HL-60 (cell line): ENCODE data around the gene SLFN5.

Experiments
- DNase-seq, 2 experiments: peaks; one replicate each; pipeline ENCODE4 v3.0.0-alpha.2; 2010 to 2020; ENCODE audit warnings: low read depth in 1 of 2, low spot score in 1 of 2
- H3K27ac ChIP-seq: fragments of 250-450 bp; sonication (Bioruptor Pico); replicated peaks from 2 replicates; pipeline ENCODE4 v1.5.1; 2020; ENCODE audit warnings: mild to moderate bottlenecking, moderate library complexity
- H3K27me3 ChIP-seq: fragments of 250-450 bp; sonication (Bioruptor Pico); 2 replicates; pipeline ENCODE4 v1.5.1; 2021; ENCODE audit warnings: mild to moderate bottlenecking, moderate library complexity; ENCODE audit not compliant: insufficient read depth, poor library complexity, severe bottlenecking
- H3K4me3 ChIP-seq: replicated peaks from 2 replicates; pipeline ENCODE4 v1.5.1; 2011; ENCODE audit warnings: mild to moderate bottlenecking, control low read depth, low read length; ENCODE audit not compliant: insufficient read depth
- GABPA ChIP-seq: IDR thresholded peaks from 2 replicates; pipeline ENCODE4 v1.6.1; 2012; ENCODE audit warnings: low read depth
- POLR2AphosphoS5 ChIP-seq: IDR thresholded peaks from 2 replicates; pipeline ENCODE4 v1.6.1; 2012; ENCODE audit warnings: low read depth
- SPI1 ChIP-seq: IDR thresholded peaks from 2 replicates; pipeline ENCODE4 v1.6.1; 2012; ENCODE audit warnings: low read depth, mild to moderate bottlenecking, borderline replicate concordance
- TF ChIP-seq, protein P1 (sequence below): IDR thresholded peaks from one replicate; pipeline ENCODE4 v1.5.1; 2011; ENCODE audit warnings: low read length, control low read depth, inconsistent platforms; ENCODE audit not compliant: insufficient read depth
- TF ChIP-seq, protein P2 (sequence below): IDR thresholded peaks from 2 replicates; pipeline ENCODE4 v1.6.1; 2012; ENCODE audit warnings: low read depth; ENCODE audit not compliant: insufficient replicate concordance

Gene SLFN5

DNA sequence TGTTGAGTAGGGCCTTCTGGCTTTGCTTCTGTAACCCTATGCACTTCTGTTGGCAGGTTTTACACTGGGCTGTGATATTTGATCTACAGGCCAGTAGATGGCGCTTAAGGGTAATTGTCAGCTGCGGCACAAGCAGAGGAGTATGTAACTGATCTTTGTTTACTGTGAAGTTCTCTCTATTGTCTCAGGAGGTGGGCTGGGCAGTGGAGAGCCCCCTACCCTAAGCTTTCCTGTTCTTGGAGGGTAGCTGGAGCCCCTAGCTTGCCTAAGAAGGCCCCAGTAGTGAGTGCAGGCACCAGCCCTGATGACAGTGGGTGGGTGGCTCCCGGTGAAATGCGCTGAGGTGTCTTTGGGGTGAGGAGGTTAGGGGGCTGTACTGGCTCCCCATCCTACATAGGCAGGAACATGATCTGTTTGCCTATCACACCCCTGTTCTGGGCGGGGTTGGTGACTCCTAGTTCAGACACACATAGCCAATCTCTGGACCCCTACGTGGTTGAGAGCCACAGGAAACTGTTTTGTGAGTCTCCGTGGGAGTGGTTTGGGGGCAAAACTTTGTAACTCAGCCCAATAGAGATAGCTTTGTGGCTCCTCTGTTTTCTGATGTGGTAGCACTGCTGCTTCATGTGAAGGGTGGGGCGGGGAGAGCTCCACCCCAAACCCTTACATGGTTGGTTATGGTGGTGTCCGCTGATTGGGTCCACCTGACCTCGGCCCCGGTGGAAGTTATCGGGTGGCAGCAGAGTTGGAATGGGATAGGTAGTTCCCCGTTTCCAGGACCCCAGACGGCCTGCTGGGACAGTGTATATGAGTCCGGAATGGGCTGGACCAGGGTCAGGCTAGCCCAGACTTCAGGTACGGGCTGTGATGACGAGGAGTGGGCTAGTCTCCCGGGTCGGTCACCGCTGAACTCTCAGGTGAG lies 70.2 kb downstream of the SLFN5 start:
- DNase-seq: peak; percentile 50 to 67
- TF ChIP-seq, protein P1, sequence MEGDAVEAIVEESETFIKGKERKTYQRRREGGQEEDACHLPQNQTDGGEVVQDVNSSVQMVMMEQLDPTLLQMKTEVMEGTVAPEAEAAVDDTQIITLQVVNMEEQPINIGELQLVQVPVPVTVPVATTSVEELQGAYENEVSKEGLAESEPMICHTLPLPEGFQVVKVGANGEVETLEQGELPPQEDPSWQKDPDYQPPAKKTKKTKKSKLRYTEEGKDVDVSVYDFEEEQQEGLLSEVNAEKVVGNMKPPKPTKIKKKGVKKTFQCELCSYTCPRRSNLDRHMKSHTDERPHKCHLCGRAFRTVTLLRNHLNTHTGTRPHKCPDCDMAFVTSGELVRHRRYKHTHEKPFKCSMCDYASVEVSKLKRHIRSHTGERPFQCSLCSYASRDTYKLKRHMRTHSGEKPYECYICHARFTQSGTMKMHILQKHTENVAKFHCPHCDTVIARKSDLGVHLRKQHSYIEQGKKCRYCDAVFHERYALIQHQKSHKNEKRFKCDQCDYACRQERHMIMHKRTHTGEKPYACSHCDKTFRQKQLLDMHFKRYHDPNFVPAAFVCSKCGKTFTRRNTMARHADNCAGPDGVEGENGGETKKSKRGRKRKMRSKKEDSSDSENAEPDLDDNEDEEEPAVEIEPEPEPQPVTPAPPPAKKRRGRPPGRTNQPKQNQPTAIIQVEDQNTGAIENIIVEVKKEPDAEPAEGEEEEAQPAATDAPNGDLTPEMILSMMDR: peak; percentile 64
- TF ChIP-seq, protein P2, sequence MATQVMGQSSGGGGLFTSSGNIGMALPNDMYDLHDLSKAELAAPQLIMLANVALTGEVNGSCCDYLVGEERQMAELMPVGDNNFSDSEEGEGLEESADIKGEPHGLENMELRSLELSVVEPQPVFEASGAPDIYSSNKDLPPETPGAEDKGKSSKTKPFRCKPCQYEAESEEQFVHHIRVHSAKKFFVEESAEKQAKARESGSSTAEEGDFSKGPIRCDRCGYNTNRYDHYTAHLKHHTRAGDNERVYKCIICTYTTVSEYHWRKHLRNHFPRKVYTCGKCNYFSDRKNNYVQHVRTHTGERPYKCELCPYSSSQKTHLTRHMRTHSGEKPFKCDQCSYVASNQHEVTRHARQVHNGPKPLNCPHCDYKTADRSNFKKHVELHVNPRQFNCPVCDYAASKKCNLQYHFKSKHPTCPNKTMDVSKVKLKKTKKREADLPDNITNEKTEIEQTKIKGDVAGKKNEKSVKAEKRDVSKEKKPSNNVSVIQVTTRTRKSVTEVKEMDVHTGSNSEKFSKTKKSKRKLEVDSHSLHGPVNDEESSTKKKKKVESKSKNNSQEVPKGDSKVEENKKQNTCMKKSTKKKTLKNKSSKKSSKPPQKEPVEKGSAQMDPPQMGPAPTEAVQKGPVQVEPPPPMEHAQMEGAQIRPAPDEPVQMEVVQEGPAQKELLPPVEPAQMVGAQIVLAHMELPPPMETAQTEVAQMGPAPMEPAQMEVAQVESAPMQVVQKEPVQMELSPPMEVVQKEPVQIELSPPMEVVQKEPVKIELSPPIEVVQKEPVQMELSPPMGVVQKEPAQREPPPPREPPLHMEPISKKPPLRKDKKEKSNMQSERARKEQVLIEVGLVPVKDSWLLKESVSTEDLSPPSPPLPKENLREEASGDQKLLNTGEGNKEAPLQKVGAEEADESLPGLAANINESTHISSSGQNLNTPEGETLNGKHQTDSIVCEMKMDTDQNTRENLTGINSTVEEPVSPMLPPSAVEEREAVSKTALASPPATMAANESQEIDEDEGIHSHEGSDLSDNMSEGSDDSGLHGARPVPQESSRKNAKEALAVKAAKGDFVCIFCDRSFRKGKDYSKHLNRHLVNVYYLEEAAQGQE: no peak
- no peaks in the 10 kb centered on the region for H3K27me3 ChIP-seq
- H3K27ac ChIP-seq: no peak overlapping the region
- no peak overlapping the region for H3K4me3 ChIP-seq

DNA sequence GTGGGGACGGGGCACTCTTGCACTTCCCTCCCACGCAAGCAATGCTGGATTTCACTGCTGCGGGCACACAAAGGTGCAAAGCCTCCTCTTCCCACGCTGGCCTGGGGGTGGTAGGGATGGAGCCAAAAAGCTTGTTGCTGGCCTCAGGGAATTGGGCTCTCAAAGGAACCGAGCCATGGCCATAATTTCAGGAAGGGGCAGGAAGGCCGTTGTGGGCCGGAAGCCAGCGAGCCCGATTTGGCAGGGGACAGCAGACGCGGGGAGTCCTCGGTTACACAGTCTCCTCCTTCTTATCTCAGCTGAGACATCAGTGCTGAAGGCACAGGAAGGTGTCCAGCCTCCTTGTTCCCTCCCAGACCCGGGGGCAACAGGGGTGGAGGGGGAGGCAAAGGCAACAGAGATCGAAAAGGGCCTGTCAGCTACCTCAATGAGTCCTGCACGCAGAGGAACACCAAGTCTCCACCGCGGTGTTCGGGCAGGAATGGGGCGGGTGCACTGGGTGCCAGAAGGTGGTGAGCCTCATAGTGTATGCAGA lies 71.1 kb downstream of the SLFN5 start:
- DNase-seq: no peak
- Histone ChIP-seq H3K27ac (no peak overlapping the region), H3K4me3 (no peak overlapping the region), H3K27me3 (no peaks in the 10 kb centered on the region)
- TF ChIP-seq SPI1: no peak
- TF ChIP-seq POLR2AphosphoS5: no peak
- no peak for TF ChIP-seq GABPA
- TF ChIP-seq, protein P1: no peak
- TF ChIP-seq, protein P2: no peak

DNA sequence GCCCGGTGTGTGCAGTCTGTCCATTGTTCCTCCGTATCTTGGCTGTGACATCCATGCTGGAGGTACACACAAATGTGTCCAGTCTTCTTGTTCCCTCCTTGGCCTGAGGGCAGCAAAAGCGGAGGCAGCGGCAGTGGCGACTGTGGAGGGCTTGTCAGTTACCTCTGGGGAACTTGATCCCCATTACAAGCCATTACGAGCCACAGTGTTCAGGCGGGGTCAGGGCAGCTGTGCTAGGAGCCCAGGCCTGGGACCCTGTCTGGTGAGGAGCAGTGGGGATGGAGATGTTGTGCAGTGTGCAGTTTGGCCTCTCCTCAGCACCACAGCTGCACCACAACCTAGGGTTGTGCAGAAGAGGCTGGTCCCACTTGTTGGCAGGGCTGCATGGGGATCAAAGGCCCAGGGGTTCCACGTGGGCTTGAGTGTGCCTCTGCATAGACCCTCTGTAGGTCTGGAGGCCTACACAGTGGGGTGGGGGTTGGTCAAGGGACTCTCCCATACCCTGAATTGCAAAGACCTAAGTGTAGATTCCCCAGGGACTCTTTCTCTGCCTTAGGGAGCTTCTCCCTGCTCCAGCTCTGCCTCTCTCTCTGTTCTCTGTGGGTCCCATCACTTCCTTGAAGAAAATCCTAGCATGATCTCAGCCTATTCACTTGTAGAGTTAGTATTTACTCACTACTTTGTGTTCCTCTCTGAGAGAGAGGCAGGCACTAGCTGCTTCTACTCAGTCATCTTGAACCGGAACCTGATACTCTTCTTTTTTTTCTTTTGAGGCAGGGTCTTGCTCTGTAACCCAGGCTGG lies 71.7 kb downstream of the SLFN5 start:
- no peak overlapping the region for H3K27ac ChIP-seq
- TF ChIP-seq SPI1: no peak
- TF ChIP-seq, protein P2: no peak
- no peak for TF ChIP-seq GABPA
- TF ChIP-seq, protein P1: no peak
- TF ChIP-seq POLR2AphosphoS5: no peak
- H3K27me3 ChIP-seq: no peaks in the 10 kb centered on the region
- no peak overlapping the region for H3K4me3 ChIP-seq
- no peak for DNase-seq
